RWPE1 (cell line): ENCODE data around the gene STK32B.

Experiments
- CTCF ChIA-PET: fragments of 350-600 bp; sonication (Branson Sonifier 250); formaldehyde crosslinking; extraction: SDS; loops from one replicate; lab custom pipeline; 2021; lab: Yijun Ruan, JAX
- POLR2A ChIA-PET: fragments of 400-600 bp; formaldehyde crosslinking; extraction: SDS; loops from one replicate; lab custom pipeline; 2020; ENCODE audit warnings: antibody characterized with exemption; ENCODE audit not compliant: low non-redundant PET; lab: Yijun Ruan, JAX
- DNase-seq: peaks from one replicate; pipeline ENCODE4 v3.0.0; 2012; ENCODE audit warnings: low spot score
- H3K27ac ChIP-seq: fragments of 450-650 bp; 2 replicates; pipeline ENCODE4 v1.5.1; 2017
- TF ChIP-seq, protein P1 (sequence below): fragments of 450-650 bp; conservative IDR thresholded peaks from 2 replicates; pipeline ENCODE4 v1.5.1; 2017; ENCODE audit warnings: low read depth, mild to moderate bottlenecking

Gene STK32B

DNA sequence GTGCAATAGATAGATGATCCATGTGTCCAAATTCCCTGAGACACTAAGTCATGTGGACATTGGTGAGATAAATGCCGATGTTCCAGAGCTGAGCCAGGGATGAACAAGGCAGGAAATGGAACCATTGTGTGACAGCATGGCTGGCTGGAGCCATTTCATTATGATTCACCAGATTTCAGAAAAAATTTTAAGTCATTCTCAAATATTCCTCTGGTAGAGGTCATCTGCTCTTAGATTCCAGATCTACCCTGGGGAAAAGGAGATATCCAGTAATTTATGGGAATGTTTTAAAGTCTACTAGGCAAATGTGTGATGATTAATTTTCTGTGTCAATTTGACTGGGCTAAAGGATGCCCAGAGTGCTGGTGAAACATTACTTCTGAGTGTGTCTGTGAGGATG, 287.3 kb downstream of the STK32B start:
- ChIA-PET CTCF (no interaction called here), POLR2A (no interaction called here)
- no peak overlapping the region for H3K27ac ChIP-seq
- TF ChIP-seq, protein P1, sequence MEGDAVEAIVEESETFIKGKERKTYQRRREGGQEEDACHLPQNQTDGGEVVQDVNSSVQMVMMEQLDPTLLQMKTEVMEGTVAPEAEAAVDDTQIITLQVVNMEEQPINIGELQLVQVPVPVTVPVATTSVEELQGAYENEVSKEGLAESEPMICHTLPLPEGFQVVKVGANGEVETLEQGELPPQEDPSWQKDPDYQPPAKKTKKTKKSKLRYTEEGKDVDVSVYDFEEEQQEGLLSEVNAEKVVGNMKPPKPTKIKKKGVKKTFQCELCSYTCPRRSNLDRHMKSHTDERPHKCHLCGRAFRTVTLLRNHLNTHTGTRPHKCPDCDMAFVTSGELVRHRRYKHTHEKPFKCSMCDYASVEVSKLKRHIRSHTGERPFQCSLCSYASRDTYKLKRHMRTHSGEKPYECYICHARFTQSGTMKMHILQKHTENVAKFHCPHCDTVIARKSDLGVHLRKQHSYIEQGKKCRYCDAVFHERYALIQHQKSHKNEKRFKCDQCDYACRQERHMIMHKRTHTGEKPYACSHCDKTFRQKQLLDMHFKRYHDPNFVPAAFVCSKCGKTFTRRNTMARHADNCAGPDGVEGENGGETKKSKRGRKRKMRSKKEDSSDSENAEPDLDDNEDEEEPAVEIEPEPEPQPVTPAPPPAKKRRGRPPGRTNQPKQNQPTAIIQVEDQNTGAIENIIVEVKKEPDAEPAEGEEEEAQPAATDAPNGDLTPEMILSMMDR = no peak
- DNase-seq = no peak

DNA sequence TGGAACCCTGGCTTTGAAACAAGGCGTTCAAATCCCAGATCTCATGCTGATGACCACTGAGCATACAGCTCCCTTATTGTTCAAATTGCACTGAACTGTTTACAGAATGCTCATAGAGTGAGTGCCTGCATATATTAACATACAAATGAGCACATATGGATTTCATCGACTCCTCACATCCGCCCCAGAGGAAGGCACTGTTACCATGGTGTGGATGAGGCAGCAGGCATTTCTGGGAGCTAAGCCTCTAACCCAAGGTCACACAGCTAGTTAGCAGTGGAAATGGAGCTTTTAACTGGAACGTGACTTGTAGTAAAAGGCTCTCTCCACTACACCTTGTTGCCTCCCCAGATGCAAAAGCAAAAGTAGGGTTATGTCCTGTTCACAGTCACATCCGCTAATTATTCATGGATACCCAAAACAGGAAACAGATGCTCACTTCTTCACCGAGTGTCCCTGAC, 289.7 kb downstream of the STK32B start:
- CTCF ChIA-PET = no interaction called here
- TF ChIP-seq, protein P1 = no peak
- POLR2A ChIA-PET = no interaction called here

DNA sequence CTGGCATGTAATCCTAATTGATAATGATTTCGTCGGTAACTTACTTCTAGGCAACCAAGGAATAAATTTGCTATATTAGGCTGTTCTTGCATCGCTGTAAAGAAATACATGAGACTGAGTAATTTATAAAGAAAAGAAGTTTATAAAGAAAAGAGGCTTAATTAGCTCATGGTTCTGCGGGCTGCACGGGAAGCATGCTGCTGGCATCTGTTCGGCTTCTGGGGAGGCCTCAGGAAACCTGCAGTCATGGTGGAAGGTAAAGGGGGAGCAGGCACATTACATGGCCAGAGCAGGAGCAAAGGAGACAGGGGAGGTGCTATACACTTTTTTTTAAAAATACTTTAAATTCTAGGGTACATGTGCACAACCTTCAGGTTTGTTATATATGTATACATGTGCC, 290.2 kb downstream of the STK32B start:
- no peak for DNase-seq
- ChIA-PET CTCF (no interaction called here), POLR2A (no interaction called here)
- TF ChIP-seq, protein P1 = no peak
- no peak overlapping the region for H3K27ac ChIP-seq

More for the DNA sequence above, 289.7 kb downstream of the STK32B start:
- H3K27ac ChIP-seq = no peak overlapping the region
- no peak for DNase-seq

DNA sequence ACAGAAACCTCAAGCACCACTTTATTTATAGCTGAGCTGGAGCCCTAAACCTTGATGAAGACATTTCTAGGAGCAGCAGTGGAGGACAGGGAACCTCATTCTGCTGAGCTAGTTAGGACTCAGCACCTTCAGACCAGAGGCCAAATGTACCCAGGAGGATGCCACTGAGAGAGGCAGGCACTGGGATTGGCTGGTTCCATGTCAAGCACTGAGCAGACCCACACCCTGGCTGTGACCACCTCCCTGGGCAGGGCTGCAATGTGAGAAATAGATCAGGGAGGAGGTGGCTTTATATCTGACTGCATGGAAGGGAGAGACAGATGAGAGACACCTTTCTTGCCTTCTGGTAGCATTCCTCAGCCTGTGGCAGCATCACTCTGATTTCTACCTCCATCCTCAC, 304.6 kb downstream of the STK32B start:
- ChIA-PET POLR2A (no interaction called here), CTCF (no interaction called here)
- no peak overlapping the region for H3K27ac ChIP-seq
- DNase-seq = no peak
- TF ChIP-seq, protein P1 = no peak

DNA sequence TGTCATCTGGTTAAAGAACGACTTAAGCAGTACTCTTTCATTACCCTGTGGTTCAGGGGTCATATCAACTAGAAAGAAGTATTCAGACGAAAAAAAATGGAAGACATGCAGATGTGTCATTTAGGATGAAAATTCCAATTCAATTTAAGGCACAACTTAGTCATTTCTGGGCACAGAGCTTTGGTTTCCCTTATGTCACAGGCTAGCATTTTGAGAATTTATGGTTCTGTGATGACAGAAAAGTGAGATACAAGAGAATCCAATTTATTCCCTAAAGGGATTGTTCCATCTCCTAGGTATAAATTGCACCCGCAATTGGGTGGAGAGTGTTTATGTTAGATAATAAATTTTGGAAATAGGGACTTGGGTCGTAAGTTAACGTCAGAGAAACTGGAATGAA, 306.6 kb downstream of the STK32B start:
- CTCF ChIA-PET = no interaction called here
- POLR2A ChIA-PET = no interaction called here

DNA sequence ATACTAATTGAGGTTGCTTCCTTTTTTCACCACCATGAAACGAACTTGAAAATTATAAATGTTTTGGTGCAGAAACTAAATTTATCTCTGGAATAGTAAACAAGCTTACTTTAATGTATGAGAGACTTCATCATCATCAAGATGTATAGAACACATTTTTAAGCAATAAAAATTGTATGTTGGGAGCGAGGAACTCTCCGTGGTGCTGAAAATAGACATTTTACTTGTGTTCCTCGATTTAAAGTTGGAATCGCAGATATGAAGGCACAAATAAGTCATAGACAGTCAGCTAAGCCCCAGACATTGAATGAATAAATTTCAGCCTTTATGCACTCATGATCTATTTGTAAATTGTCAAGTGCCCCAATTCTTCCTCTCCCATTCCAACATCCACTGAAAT, 310.7 kb downstream of the STK32B start:
- no peak overlapping the region for H3K27ac ChIP-seq

More for the DNA sequence above, 306.6 kb downstream of the STK32B start:
- no peak for DNase-seq
- no peak overlapping the region for H3K27ac ChIP-seq
- TF ChIP-seq, protein P1 = no peak

More for the DNA sequence above, 310.7 kb downstream of the STK32B start:
- TF ChIP-seq, protein P1 = no peak
- ChIA-PET POLR2A (no interaction called here), CTCF (no interaction called here)
- no peak for DNase-seq
